ENCODE measurements around the gene TBC1D22A.
A peak's percentile ranks its signal among the peaks of the same experiment; 100 is the strongest.

The TBC1D22A gene

GRCh38 chr22:46812034-46812605, 49.7 kb downstream of the TBC1D22A start:
- in situ Hi-C loops (cut with HindIII; ENCODE audit: low pct_ligation_motif_present, low sequenced_read_pairs), result no loop called here
- Histone ChIP-seq H3K27me3 (replicated peaks) (no peaks in the 10 kb centered on the region), H3K36me3 (replicated peaks) (no peaks in the 10 kb centered on the region), H3K4me3 (ENCODE audit: low read depth, low read length) (no peak overlapping the region), H3K27ac (no peak overlapping the region)
- DNase-seq, result no peak
- no peak for TF ChIP-seq CTCF (IDR thresholded peaks at IDR 0.05; ENCODE audit: low read depth, low read length, missing control alignments)

- in situ Hi-C loops (cut with HindIII; ENCODE audit: low pct_ligation_motif_present, low sequenced_read_pairs), result no loop called here
- no peak for DNase-seq
- Histone ChIP-seq H3K27ac (no peak overlapping the region), H3K4me3 (ENCODE audit: low read depth, low read length) (no peak overlapping the region), H3K36me3 (replicated peaks) (no peaks in the 10 kb centered on the region), H3K27me3 (replicated peaks) (no peaks in the 10 kb centered on the region)
- TF ChIP-seq CTCF (IDR thresholded peaks at IDR 0.05; ENCODE audit: low read depth, low read length, missing control alignments), result no peak
Measured at GRCh38 chr22:46812788-46813187, 50.3 kb downstream of the TBC1D22A start.

DNA sequence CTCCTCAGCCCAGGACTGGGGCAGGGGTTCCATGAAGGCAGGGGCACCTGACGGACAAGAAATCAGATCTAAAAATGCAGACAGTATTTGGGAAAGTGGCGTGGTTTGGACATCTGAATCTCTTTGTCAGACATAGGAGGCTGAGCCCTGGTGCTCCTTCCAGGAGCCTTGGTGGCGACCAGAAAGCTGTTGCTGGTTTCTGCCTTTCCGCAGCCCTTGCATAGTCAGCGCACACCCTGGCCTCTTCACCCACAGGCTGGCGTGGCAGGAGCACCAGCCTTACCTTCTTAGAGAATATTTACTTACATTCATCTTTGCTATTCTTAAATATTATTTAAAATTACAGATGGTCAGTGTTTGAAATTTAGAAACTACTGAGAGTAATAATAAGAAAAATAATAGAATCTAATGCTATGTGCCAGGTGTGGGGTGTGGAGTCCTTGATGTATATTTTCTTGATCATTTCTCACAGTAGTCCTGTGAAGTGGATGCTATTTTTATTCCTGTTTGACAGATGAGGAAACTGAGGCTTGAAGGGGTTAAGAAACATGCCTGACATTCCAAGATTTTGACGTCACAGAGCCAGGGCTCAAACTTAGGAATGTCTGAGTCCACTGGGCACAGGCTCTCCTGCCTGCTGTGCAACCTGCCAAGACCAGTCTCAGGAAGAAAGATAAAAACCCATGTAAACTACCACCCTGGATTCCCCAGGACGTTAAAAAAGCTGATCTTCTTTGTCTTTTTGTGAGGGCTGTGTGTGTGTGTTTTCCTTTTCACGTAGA, 51.6 kb downstream of the TBC1D22A start:
- no peaks in the 10 kb centered on the region for H3K36me3 ChIP-seq (replicated peaks)
- H3K4me3 ChIP-seq (ENCODE audit: low read depth, low read length), result no peak overlapping the region
- peak; percentile 67 for DNase-seq
- H3K27ac ChIP-seq, result no peak overlapping the region
- H3K27me3 ChIP-seq (replicated peaks), result no peaks in the 10 kb centered on the region
- TF ChIP-seq CTCF (IDR thresholded peaks at IDR 0.05; ENCODE audit: low read depth, low read length, missing control alignments), result no peak
- in situ Hi-C loops (cut with HindIII; ENCODE audit: low pct_ligation_motif_present, low sequenced_read_pairs), result no loop called here

- no peak for DNase-seq
- TF ChIP-seq CTCF (IDR thresholded peaks at IDR 0.05; ENCODE audit: low read depth, low read length, missing control alignments), result no peak
- Histone ChIP-seq H3K27me3 (replicated peaks) (no peaks in the 10 kb centered on the region), H3K27ac (no peak overlapping the region), H3K4me3 (ENCODE audit: low read depth, low read length) (no peak overlapping the region), H3K36me3 (replicated peaks) (no peaks in the 10 kb centered on the region)
- in situ Hi-C loops (cut with HindIII; ENCODE audit: low pct_ligation_motif_present, low sequenced_read_pairs), result no loop called here
Measured at GRCh38 chr22:46815132-46815531, 52.7 kb downstream of the TBC1D22A start.

GRCh38 chr22:46815559-46815895, 53.1 kb downstream of the TBC1D22A start:
- Histone ChIP-seq H3K4me3 (ENCODE audit: low read depth, low read length) (no peak overlapping the region), H3K27ac (no peak overlapping the region), H3K36me3 (replicated peaks) (no peaks in the 10 kb centered on the region), H3K27me3 (replicated peaks) (no peaks in the 10 kb centered on the region)
- in situ Hi-C loops (cut with HindIII; ENCODE audit: low pct_ligation_motif_present, low sequenced_read_pairs), result no loop called here
- TF ChIP-seq CTCF (IDR thresholded peaks at IDR 0.05; ENCODE audit: low read depth, low read length, missing control alignments), result no peak
- no peak for DNase-seq
